EL (cell line): ENCODE measurements around the gene GNG4.
A peak's percentile ranks its signal among the peaks of the same experiment; 100 is the strongest.

Experiments used
- DNase-seq: peaks from one replicate; pipeline ENCODE4 v3.0.0-alpha.2; 2016

Gene GNG4

GRCh38 chr1:235649368-235650163, at the start of gene GNG4:
Gene GNG4 (minus strand): TSS chr1:235649784. CDS start chr1:235583838, 65,946 bp downstream.
- DNase-seq, result peak; percentile 37

- no peak for DNase-seq
Measured at GRCh38 chr1:235697508-235697907, 47.9 kb upstream of the GNG4 start.

- no peak for DNase-seq
Measured at GRCh38 chr1:235689356-235689755, 39.8 kb upstream of the GNG4 start.

- no peak for DNase-seq
Measured at GRCh38 chr1:235688096-235688495, 38.5 kb upstream of the GNG4 start.

GRCh38 chr1:235683653-235684052, 34.1 kb upstream of the GNG4 start:
- no peak for DNase-seq

- DNase-seq, result no peak
Measured at GRCh38 chr1:235682216-235682615, 32.6 kb upstream of the GNG4 start.

GRCh38 chr1:235679644-235680043, 30.1 kb upstream of the GNG4 start:
- DNase-seq, result no peak

GRCh38 chr1:235679005-235679404, 29.4 kb upstream of the GNG4 start:
- DNase-seq, result no peak

- DNase-seq, result peak; percentile 14
Measured at GRCh38 chr1:235675152-235675890, 25.7 kb upstream of the GNG4 start.

GRCh38 chr1:235673981-235674380, 24.4 kb upstream of the GNG4 start:
- no peak for DNase-seq

GRCh38 chr1:235671992-235672391, 22.4 kb upstream of the GNG4 start:
- no peak for DNase-seq

- no peak for DNase-seq
Measured at GRCh38 chr1:235670157-235670776, 20.7 kb upstream of the GNG4 start.

- DNase-seq, result no peak
Measured at GRCh38 chr1:235669277-235669676, 19.7 kb upstream of the GNG4 start.

- no peak for DNase-seq
Measured at GRCh38 chr1:235663628-235664027, 14.0 kb upstream of the GNG4 start.

- DNase-seq, result no peak
Measured at GRCh38 chr1:235661568-235661967, 12.0 kb upstream of the GNG4 start.

- no peak for DNase-seq
Measured at GRCh38 chr1:235659186-235659771, 9.7 kb upstream of the GNG4 start.

- DNase-seq, result no peak
Measured at GRCh38 chr1:235657747-235658526, 8.4 kb upstream of the GNG4 start.

GRCh38 chr1:235657269-235657668, 7.7 kb upstream of the GNG4 start:
- no peak for DNase-seq

GRCh38 chr1:235652364-235652763, 2.8 kb upstream of the GNG4 start:
- DNase-seq, result no peak

GRCh38 chr1:235651170-235651806, 1.7 kb upstream of the GNG4 start:
- no peak for DNase-seq

GRCh38 chr1:235650341-235651169, 971 bp upstream of the GNG4 start:
- peak; percentile 22 for DNase-seq
